Hippocampal formation (tissue), 2 donors: ENCODE measurements around the gene MOCOS.
A peak's percentile ranks its signal among the peaks of the same experiment; 100 is the strongest.
"Not testable (repeated sequence)": the region's sequence is repeated elsewhere in the genome, so short reads cannot be mapped to it uniquely, and the experiment has no call there.

ENCODE experiments used
- DNase-seq, 2 donors: peaks; one replicate each; lab custom pipeline; 2025; lab: John Stamatoyannopoulos, UW

Gene MOCOS, protein sequence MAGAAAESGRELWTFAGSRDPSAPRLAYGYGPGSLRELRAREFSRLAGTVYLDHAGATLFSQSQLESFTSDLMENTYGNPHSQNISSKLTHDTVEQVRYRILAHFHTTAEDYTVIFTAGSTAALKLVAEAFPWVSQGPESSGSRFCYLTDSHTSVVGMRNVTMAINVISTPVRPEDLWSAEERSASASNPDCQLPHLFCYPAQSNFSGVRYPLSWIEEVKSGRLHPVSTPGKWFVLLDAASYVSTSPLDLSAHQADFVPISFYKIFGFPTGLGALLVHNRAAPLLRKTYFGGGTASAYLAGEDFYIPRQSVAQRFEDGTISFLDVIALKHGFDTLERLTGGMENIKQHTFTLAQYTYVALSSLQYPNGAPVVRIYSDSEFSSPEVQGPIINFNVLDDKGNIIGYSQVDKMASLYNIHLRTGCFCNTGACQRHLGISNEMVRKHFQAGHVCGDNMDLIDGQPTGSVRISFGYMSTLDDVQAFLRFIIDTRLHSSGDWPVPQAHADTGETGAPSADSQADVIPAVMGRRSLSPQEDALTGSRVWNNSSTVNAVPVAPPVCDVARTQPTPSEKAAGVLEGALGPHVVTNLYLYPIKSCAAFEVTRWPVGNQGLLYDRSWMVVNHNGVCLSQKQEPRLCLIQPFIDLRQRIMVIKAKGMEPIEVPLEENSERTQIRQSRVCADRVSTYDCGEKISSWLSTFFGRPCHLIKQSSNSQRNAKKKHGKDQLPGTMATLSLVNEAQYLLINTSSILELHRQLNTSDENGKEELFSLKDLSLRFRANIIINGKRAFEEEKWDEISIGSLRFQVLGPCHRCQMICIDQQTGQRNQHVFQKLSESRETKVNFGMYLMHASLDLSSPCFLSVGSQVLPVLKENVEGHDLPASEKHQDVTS

GRCh38 chr18:36187193-36187825 lies at the start of gene MOCOS:
MOCOS (plus strand) TSS chr18:36187497; CDS start chr18:36187540, 43 bp downstream.
- DNase-seq = peak in 1 of 2 donors; percentile 18

DNA sequence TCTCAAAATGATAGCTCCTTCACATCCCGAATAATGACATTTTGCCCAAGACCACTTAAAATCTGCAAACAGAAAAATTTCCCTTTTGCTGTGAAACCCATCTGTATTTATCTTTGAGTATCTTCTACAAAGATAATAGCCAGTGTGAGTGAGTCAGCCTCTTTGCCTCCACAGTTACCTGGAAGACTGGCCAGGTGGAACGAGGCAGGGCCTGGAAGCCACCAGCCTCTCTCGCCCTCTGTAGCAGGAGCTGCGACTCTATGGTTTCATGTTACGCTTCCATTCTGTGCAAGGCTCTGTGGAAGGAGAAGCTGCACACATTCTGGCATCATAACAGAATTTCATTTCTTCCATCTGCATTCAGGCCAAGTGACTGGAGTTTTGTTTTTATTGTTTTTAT lies 48.1 kb upstream of the MOCOS start:
- DNase-seq = no peak

DNA sequence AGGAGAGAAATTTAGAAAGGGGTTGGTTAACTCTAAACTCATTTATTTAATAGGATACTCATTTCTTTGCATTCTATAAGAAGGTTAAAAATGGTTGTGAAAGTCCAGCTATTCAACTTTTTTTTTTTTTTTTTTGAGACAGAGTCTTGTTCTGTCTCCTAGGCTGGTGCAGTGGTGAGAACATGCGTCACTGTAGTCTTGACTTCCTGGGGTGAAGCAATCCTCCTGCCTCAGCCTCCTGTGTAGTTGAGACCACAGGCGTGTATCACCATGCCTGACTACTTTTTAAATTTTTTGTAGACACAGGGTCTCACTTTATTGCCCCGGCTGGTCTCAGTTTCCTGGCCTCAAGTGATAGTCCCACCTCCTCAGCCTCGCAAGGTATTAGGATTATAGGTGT lies 45.7 kb upstream of the MOCOS start:
- DNase-seq = no peak

- DNase-seq = no peak
Measured at GRCh38 chr18:36142751-36143150, 44.5 kb upstream of the MOCOS start.

- DNase-seq = no peak
Measured at GRCh38 chr18:36143391-36143790, 43.9 kb upstream of the MOCOS start.

DNA sequence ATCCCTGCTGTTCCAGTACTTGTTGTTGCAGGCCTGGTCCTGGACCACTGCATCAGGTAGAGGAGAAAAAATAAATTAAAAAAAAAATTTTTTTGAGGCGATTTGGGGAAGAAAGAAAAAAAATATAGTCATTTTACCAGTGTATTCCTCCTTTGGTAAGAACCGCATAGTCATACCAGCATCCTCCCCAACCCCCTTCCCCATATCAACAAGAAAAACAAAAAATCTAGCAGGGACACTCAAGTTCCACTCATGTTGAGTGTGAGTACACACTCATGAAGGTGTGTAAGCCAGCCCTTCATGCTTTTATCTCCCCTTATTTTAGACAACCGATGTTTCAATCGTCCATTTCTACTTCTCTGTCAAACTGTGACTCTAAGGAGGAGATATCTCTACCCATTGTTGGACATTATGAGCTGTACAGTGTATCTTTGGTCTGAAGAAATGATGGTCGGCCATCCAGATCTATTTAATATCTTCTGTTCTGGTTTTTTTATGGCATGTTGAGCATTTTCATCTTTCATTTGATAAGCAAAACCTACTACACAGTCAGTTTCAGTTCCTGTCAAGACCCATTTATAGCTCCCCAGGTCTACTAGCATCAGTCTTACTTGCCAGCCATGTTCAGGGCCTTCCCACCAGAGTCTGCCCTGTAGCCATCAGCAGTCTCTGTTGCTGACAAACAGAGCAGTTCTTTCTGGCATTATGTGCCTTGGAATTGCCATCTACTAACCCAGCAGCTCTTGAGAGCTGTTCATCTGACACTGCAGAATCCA lies 37.6 kb upstream of the MOCOS start:
- no peak for DNase-seq

GRCh38 chr18:36152781-36153180 lies 34.5 kb upstream of the MOCOS start:
- DNase-seq = no peak

DNA sequence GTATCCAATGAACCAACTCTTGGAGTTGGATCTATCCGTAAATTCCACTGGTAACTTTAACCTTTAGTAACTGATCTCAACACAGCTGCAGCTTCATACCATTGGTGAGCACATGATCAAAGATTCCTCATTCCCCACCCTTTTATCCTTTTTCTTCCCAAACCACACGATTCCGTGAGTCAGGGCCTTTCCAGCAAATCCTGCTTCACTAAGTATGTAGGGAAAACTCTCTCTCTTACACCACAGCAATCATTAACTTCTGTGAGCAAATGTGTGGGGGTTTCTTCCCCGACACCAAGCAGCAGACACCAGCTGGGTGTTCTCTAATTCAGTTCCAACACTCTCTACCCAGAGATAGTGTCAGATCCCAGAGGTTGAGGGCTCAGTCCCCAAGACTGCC lies 34.1 kb upstream of the MOCOS start:
- no peak for DNase-seq

- DNase-seq = no peak
Measured at GRCh38 chr18:36153771-36154170, 33.5 kb upstream of the MOCOS start.

GRCh38 chr18:36155851-36156757 lies 31.2 kb upstream of the MOCOS start:
- DNase-seq = no peak

DNA sequence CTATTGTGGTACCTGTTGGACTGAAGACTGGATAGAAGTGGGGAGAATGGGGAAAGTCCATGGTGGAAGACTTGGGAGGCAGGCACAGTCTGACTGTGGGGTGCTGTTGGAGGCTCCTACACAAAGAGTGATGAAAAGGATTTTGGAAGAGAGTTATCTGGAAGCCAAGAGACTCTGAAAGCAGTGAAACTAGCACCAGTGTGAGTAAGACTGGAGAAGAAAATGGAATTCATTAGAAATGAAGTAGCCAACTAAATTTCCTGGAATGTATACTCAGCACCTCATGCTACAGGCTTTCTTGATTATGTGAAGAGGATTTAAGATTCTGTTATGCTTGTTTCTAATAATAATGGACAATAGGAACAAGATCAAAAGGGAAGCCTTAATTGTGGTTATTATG lies 29.9 kb upstream of the MOCOS start:
- no peak for DNase-seq

DNA sequence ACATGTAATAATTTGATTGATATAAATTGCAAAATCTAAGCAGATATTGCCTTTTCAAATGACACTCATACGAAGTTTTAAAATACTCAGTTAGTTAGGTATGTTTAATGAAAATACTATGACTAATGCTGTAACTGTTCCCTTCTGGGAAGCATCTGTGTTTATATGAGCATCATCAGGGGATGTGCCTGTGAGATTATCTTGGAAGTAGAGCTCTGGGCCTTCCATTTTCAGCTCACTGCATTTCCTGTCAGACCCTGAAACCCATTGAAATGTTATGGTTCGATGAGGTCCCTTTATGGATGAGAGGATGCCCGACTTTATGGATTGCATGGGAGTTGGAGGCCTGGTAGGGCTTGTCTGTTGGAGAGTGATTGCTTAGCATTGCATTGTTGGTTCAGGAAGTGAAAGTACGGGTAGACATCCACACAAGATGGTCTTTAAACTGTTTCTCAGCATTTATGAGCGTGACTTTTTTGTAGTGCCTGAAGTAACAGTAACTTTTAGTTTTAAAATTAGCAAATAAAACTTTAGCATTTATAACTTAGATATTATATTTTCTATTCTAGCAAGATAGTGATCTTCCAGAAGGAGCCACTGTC lies 28.9 kb upstream of the MOCOS start:
- DNase-seq = no peak

DNA sequence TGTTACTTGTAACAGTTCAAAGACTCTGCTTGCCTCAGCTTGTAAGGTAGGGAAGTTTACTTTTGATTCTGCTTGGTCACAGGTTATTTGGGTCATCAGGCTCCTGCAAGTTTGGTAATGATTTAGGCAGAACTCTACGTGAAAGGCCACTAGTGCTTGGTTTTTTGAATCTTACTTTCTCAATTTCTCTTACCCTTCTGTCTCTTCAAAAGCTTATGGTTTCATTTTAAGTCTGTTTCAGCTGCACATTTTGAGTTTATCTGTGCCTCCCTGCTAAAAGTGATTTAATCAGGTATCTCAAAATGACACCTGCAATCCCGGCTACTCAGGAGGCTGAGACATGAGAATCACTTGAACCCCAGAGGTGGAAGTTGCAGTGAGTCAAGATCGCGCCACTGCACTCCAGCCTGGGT lies 26.3 kb upstream of the MOCOS start:
- no peak for DNase-seq

DNA sequence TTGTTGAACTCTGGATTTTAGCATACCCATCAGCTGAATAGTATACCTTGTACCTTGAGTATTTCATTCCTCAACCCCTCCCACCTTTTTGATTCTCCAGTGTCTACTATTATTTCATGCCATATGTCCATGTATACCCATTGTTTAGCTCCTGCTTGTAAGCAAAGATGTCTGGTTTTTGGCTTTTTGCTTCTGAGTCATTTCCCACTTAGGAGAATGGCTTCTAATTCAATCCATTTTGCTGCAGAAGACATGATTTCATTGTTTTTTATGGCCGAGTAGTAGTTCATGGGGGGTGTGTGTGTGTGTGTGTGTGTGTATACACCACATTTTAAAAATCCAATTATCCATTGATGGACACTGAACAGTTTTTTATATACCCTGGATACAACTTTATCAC lies 24.3 kb upstream of the MOCOS start:
- no peak for DNase-seq

- no peak for DNase-seq
Measured at GRCh38 chr18:36167692-36168218, 19.5 kb upstream of the MOCOS start.

DNA sequence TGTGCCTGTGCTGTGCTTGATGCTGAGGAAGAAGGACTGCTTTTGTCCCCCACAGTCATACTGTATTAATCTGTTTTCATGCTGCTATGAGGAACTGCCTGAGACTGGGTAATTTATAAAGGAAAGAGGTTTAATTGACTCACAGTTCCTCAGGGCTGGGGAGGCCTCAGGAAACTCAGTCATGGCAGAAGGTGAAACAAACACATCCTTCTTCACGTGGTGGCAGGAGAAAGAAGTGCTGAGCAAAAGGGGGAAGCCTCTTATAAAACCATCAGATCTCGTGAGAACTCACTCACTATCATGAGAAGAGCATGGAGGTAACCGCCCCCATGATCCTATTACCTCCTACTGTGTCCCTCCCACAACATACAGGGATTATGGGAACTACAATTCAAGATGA lies 19.0 kb upstream of the MOCOS start:
- not testable (repeated sequence) for DNase-seq

GRCh38 chr18:36169938-36170337 lies 17.4 kb upstream of the MOCOS start:
- DNase-seq = no peak

GRCh38 chr18:36175481-36175880 lies 11.8 kb upstream of the MOCOS start:
- no peak for DNase-seq

DNA sequence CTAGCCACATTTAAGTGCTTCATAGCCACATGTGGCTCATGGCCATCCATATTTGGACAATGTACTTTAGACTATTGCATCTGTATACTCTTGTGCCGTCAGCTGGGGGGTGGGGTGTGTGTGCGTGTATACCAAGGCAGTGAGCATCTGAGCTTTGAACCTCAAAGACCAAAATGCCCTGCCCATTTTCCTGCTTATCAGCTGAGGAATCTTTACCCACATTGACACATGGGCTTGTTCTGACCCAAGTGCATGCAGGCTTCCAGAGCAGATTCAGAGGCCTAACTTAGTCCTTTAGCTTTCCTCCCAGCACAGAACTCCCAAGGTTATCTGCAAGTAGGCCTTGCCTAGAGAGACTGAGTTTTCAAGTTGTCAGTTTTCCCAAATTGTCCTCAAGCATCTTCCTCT lies 11.1 kb upstream of the MOCOS start:
- DNase-seq = no peak

DNA sequence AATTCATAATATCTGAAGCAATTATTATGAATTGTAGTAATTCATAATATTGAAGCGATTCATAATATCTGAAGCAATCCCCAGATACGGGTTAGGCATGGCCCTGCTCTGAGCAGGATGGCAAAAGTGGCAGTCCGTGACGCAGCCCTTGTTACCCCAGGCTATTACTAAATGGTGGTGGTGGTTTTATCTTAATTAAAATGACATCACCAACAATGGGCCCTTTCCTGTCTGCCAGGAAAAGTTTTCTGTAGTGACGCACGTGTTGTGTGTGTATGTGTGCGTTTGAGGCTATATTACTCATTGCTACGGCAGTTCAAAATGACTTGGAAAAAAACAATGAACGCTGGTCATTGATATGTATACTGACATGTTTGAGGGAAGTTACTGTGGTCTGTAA lies 10.6 kb upstream of the MOCOS start:
- no peak for DNase-seq
